Lower lobe of right lung (tissue), 2 donors: ENCODE results near the gene MRGPRE. TPM values are rescaled to one million over a fixed set of nuclear protein-coding genes. Genes with fewer than 3 reads are reported as not detected.
A peak's percentile ranks its signal among the peaks of the same experiment; 100 is the strongest.

Experiments used
- ATAC-seq, 2 donors: fragments of 200-7000 bp; cut with Tn5 transposase; one replicate each; pipeline ENCODE4 v1.9.1; 2020 to 2022; ENCODE audit warnings: mild to moderate bottlenecking in 2 of 2, moderate library complexity in 2 of 2
- DNase-seq: peaks from one replicate; pipeline ENCODE4 v3.0.0-alpha.2; 2020
- H3K27ac ChIP-seq: fragments of 200-600 bp; one replicate; pipeline ENCODE4 v1.8.0; 2022
- H3K27me3 ChIP-seq: fragments of 200-600 bp; one replicate; pipeline ENCODE4 v1.8.0; 2022; ENCODE audit warnings: low read depth
- H3K36me3 ChIP-seq: fragments of 200-600 bp; one replicate; pipeline ENCODE4 v1.8.0; 2022; ENCODE audit warnings: mild to moderate bottlenecking
- H3K4me1 ChIP-seq: fragments of 200-600 bp; one replicate; pipeline ENCODE4 v1.8.0; 2022
- H3K4me3 ChIP-seq: fragments of 200-600 bp; one replicate; pipeline ENCODE4 v1.8.0; 2022; ENCODE audit warnings: mild to moderate bottlenecking
- H3K9me3 ChIP-seq: fragments of 200-600 bp; one replicate; pipeline ENCODE4 v1.8.0; 2022
- CTCF ChIP-seq: fragments of 200-600 bp; IDR thresholded peaks from one replicate; pipeline ENCODE4 v1.8.0; 2022; ENCODE audit warnings: antibody characterized with exemption, mild to moderate bottlenecking
- intact Hi-C: fragments of 100-400 bp; cut with DNase I; formaldehyde crosslinking; loops from one replicate; pipeline ENCODE4 v1.11.0; 2022
- total RNA-seq: library from RNA; stranded (reverse); fragmentation: NEBNext Ultra II Directional; extraction: Animal tissue kit (Norgen Biotek cat#: 25700); gene quantifications from one replicate; pipeline ENCODE4 v1.2.1, GENCODE V29; 2021
- donor health status: DM: no; HTN: yes; CAD: no; lungs with severe emphysema.

The MRGPRE gene
- total RNA-seq, 1 donor from 2014 or later: not detected

- Histone ChIP-seq H3K27ac (no peak overlapping the region), H3K27me3 (peaks cover 21% of the 10 kb centered on the region), H3K4me1 (no peaks in the 10 kb centered on the region), H3K36me3 (no peaks in the 10 kb centered on the region), H3K9me3 (no peaks in the 10 kb centered on the region), H3K4me3 (no peak overlapping the region)
- TF ChIP-seq CTCF: no peak
- DNase-seq: no peak
- ATAC-seq: no peak
- intact Hi-C loops: no loop called here
Measured at GRCh38 chr11:3230636-3231549, 1.3 kb downstream of the MRGPRE start.

GRCh38 chr11:3229673-3230630 is 2.3 kb downstream of the MRGPRE start:
- H3K27me3 ChIP-seq: peaks cover 21% of the 10 kb centered on the region
- no peak for ATAC-seq

GRCh38 chr11:3228445-3228829 is 3.8 kb downstream of the MRGPRE start:
- no peak overlapping the region for H3K27ac ChIP-seq
- H3K27me3 ChIP-seq: peaks cover 28% of the 10 kb centered on the region
- intact Hi-C loops: no loop called here
- no peaks in the 10 kb centered on the region for H3K4me1 ChIP-seq
- no peaks in the 10 kb centered on the region for H3K9me3 ChIP-seq
- H3K4me3 ChIP-seq: no peak overlapping the region
- no peaks in the 10 kb centered on the region for H3K36me3 ChIP-seq
- DNase-seq: no peak
- ATAC-seq: no peak
- TF ChIP-seq CTCF: no peak

More at GRCh38 chr11:3229673-3230630, 2.3 kb downstream of the MRGPRE start:
- no peak for DNase-seq
- Histone ChIP-seq H3K4me3 (no peak overlapping the region), H3K4me1 (no peaks in the 10 kb centered on the region), H3K9me3 (no peaks in the 10 kb centered on the region), H3K27ac (no peak overlapping the region), H3K36me3 (no peaks in the 10 kb centered on the region)
- intact Hi-C loops: no loop called here
- no peak for TF ChIP-seq CTCF

GRCh38 chr11:3227568-3228444 is 4.4 kb downstream of the MRGPRE start:
- no peaks in the 10 kb centered on the region for H3K4me1 ChIP-seq
- DNase-seq: peak; percentile 40
- no peak for ATAC-seq
- no peaks in the 10 kb centered on the region for H3K36me3 ChIP-seq
- no peak overlapping the region for H3K4me3 ChIP-seq
- H3K9me3 ChIP-seq: no peaks in the 10 kb centered on the region
- peaks cover 33% of the 10 kb centered on the region for H3K27me3 ChIP-seq
- intact Hi-C loops: no loop called here
- no peak for TF ChIP-seq CTCF
- no peak overlapping the region for H3K27ac ChIP-seq
